HG03060 (cell line): ENCODE measurements around the gene HYAL3.
"Not testable (repeated sequence)": the region's sequence is repeated elsewhere in the genome, so short reads cannot be mapped to it uniquely, and the experiment has no call there.

ENCODE experiments used
- ATAC-seq: cut with Tn5 transposase; IDR thresholded peaks from one replicate; pipeline ENCODE4 v1.9.1; 2021; ENCODE audit warnings: low read depth, moderate number of reproducible peaks; ENCODE audit not compliant: unreplicated experiment

Gene HYAL3

GRCh38 chr3:50272911-50273688, 26.1 kb downstream of the HYAL3 start:
- ATAC-seq, result no peak

DNA sequence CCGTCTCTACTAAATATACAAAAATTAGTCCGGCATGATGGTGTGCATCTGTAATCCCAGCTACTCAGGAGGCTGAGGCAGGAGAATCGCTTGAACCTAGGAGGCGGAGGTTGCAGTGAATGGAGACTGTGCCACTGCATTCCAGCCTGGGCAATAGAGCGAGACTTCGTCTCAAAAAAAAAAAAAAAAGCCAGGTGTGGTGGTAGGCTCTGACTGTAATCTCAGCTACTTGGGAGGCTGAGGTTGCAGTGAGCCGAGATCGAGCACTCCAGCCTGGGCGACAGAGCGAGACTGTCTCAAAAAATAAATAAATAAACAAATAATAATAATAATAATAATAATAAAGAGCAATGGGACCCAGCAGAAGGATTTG, 26.7 kb downstream of the HYAL3 start:
- ATAC-seq, result not testable (repeated sequence)

DNA sequence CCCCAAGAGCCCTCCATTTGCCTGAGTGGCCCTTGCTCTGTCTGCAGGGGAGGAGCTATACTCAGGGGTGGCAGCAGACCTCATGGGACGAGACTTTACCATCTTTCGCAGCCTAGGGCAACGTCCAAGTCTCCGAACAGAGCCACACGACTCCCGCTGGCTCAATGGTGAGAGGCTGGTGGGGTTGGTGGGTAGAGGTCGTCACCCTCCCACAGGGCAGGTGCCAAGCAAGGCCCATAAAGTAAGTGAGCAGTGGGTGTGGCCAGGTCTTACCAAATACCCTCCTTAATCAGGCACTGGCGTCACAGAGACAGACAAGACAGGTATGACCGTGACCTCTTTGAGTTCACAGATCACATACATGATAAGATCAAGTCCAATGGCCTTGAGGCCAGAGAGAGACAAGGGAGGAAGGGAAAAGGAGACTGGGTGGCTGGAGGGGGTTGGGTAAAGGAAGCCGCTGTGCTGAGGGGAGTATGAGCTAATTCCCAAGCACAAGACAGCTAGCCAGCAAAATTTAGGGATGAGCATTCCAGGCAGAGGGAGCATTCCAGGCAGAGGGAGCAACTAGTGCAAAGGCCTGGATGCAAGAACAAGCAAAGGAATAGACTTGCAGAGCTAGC, 27.8 kb downstream of the HYAL3 start:
- ATAC-seq, result no peak

DNA sequence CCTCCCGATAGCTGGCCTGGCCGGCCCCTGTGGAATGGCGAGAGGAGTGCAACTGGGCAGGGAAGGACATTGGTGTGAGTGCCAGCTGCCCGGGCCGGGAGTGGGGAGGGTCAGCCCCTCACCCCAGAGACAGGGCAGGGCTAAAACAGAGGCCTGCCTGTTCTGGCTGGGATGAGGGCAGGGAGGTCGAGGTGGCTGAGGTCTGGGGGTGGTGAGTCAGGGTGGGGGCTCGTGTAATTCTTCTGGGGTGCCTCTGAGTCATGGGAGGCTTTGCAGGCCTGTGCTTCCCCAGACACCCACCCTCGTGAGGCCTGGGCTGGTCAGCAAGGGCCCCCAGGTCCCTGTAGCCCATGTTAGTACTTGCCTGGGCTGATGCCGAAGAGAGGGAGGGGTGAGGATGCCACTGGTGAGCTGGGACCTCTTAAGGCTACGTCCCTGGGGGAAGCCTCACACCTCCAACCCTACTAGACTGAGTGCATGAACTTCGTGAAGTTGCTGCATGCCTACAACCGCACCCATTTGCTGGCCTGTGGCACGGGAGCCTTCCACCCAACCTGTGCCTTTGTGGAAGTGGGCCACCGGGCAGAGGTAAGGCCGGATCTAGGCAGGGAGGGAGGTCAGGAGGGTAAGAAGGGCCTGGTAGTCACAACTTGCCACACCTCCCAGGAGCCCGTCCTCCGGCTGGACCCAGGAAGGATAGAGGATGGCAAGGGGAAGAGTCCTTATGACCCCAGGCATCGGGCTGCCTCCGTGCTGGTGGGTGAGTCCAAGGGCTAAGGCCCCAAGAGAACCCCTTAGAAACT, 28.6 kb downstream of the HYAL3 start:
- no peak for ATAC-seq

GRCh38 chr3:50269977-50270413, 29.2 kb downstream of the HYAL3 start:
- ATAC-seq, result no peak

- ATAC-seq, result no peak
Measured at GRCh38 chr3:50269460-50269859, 29.7 kb downstream of the HYAL3 start.

DNA sequence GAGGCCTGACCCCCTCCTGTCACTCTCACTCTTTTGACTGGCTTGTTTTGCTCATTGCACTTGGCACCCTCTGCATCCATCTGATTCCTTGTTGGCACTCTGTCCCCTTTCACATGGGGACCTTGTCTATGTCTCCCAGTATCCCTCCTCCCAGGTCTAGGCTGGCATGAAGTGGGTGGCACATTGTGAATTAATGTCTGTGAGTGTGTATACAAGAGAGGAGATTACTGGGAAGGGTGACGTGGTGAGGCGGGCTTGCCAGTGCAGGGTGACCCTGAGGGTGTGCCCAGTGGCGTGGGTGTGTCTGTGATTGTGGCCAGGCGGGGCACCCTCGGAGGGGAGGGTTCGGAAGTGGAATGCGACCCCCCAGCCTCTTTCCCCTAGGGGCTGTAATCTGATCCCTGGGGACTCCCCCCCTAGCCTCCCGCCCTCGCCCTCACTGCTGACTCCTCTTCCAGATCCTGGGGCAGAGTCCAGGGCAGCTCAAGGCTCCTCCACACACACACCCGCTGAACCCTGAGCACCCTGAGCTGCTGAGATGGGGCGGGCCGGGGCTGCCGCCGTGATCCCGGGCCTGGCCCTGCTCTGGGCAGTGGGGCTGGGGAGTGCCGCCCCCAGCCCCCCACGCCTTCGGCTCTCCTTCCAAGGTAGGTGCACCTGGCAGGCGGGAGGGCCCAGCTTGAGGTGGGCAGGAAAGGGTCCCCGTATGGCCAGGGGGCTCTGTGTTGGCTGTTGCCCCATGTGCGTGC, 30.3 kb downstream of the HYAL3 start, which contains the start of gene SEMA3B:
SEMA3B (plus strand) TSS at position 445 of the 749 bp plus-strand sequence; CDS start at position 539, 94 bp downstream.
- ATAC-seq, result no peak

GRCh38 chr3:50268276-50268675, 30.9 kb downstream of the HYAL3 start:
- no peak for ATAC-seq

- no peak for ATAC-seq
Measured at GRCh38 chr3:50267280-50267913, 31.8 kb downstream of the HYAL3 start.

DNA sequence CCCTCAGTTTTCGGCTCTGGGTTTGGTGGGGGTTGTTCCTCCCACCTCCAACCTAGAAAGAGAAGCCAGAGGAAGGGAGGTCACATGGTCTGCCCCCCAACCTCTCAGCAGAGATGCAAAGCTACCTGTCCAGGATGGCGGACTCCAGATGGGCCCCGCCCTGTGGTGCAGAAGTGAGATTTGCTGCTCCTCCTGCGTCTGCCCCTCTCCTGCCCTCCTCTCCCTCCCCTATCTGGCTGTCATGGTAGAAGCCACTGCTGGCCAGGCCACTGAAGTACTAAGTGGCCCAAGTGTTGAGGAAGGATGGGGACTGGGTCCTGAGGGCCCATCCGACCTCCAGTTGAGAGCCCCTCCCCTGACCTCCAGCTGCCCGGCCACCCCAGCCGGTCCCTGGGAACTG, 32.4 kb downstream of the HYAL3 start:
- ATAC-seq, result no peak

GRCh38 chr3:50266017-50266416, 33.2 kb downstream of the HYAL3 start:
- no peak for ATAC-seq

- no peak for ATAC-seq
Measured at GRCh38 chr3:50265571-50265970, 33.6 kb downstream of the HYAL3 start.

GRCh38 chr3:50264964-50265485, 34.2 kb downstream of the HYAL3 start:
- ATAC-seq, result no peak

- no peak for ATAC-seq
Measured at GRCh38 chr3:50264383-50264963, 34.7 kb downstream of the HYAL3 start.

DNA sequence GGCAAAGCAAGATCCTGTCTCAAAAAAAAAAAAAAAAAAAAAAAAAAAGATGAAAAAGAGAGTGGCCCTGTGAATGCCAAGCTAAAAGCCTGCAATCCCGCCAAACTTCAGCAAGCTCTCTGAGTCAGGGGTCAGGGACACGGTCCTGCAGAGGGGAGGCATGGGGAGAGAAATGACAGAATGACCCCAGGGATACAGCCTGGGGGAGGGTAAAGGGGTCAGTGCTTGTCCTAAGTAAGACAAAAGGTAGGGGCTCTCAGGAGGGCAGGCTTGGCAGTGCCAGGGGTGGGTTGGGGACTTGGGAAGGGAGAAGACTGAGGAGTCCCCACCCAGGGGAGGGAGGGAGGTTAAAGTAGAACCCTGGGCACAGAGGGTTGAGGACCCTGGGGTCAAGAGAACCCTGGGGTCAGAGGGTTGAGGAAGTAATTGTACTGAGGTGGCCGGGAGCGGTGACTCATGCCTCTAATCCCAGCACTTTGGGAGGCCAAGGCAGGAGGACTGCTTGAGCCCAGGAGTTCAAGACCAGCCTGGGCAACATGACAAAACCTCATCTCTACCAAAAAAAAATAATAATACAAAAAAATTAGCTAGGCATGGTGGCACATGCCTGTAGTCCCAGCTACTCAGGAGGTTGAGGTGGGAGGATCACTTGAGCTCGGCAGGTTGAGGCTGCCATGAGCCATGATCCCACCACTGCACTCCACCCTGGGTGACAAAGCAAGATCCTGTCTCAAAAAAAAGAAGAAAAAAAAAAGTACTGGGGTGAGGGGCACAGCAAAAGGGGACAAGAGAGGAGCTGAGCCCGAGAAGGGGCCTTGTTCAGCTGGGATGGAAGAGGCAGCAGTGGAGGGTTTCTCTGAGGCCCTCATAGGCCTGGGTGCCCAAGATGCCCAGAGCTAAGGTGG, 35.5 kb downstream of the HYAL3 start:
- ATAC-seq, result no peak

- no peak for ATAC-seq
Measured at GRCh38 chr3:50262778-50263177, 36.4 kb downstream of the HYAL3 start.

DNA sequence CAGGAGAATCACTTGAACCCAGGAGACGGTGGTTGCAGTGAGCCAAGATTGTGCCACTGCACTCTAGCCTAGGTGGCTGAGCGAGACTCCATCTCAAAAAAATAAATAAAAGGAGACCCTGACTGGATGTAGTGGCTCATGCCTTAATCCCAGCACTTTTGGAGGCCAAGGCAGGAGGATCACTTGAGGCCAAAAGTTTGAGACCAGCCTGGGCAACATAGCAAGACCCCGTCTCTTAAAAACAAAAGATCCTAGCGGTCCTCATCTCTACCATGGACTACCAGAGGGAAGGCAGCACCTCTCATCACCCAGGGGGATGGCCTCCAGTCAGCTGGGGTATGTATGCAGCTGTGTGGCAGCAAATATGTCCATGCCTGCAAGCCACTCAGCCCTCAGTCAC, 37.0 kb downstream of the HYAL3 start:
- ATAC-seq, result not testable (repeated sequence)

DNA sequence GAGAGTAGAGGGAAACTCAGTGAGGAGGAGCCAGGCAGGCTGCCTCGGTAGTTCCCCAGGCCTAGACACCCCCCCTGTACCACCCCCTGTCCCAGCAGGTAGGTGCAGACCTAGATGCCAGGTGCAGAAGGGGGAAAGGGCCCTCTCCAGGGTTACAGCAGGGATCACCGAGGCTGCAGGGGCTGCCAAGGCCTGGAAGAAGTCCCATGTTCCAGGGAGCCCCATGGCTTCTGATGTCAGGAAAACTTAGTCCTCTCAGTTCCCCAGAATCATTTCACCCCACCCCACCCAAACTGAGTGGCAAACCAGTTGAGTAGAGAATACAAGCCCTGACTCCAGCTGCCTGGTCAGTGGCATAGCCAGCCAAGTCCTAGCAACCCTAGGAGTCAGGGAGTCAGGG, 37.7 kb downstream of the HYAL3 start:
- ATAC-seq, result no peak
